Astrocyte of the spinal cord (primary cell): Measurements from ENCODE around the gene GPM6B.

Experiments used
- DNase-seq: peaks from one replicate; pipeline ENCODE4 v3.0.0; 2011; ENCODE audit warnings: low read depth, low spot score
- H3K4me3 ChIP-seq: 2 replicates; pipeline ENCODE4 v1.5.1; 2011; ENCODE audit warnings: low read depth, mild to moderate bottlenecking, low read length, moderate library complexity
- in situ Hi-C: cut with HindIII; loops from 2 replicates; pipeline ENCODE4 v1.10.0; 2017; ENCODE audit warnings: low sequenced_read_pairs
- TF ChIP-seq, protein P1 (sequence below): IDR thresholded peaks from 2 replicates; pipeline ENCODE4 v1.5.1; 2012; ENCODE audit warnings: low read depth, mild to moderate bottlenecking, low read length, inconsistent platforms

Gene GPM6B

GRCh38 chrX:13854003-13854402 lies 37.1 kb upstream of the GPM6B start:
- H3K4me3 ChIP-seq, result no peak overlapping the region
- in situ Hi-C loops, result no loop called here
- TF ChIP-seq, protein P1, sequence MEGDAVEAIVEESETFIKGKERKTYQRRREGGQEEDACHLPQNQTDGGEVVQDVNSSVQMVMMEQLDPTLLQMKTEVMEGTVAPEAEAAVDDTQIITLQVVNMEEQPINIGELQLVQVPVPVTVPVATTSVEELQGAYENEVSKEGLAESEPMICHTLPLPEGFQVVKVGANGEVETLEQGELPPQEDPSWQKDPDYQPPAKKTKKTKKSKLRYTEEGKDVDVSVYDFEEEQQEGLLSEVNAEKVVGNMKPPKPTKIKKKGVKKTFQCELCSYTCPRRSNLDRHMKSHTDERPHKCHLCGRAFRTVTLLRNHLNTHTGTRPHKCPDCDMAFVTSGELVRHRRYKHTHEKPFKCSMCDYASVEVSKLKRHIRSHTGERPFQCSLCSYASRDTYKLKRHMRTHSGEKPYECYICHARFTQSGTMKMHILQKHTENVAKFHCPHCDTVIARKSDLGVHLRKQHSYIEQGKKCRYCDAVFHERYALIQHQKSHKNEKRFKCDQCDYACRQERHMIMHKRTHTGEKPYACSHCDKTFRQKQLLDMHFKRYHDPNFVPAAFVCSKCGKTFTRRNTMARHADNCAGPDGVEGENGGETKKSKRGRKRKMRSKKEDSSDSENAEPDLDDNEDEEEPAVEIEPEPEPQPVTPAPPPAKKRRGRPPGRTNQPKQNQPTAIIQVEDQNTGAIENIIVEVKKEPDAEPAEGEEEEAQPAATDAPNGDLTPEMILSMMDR, result no peak
- no peak for DNase-seq

DNA sequence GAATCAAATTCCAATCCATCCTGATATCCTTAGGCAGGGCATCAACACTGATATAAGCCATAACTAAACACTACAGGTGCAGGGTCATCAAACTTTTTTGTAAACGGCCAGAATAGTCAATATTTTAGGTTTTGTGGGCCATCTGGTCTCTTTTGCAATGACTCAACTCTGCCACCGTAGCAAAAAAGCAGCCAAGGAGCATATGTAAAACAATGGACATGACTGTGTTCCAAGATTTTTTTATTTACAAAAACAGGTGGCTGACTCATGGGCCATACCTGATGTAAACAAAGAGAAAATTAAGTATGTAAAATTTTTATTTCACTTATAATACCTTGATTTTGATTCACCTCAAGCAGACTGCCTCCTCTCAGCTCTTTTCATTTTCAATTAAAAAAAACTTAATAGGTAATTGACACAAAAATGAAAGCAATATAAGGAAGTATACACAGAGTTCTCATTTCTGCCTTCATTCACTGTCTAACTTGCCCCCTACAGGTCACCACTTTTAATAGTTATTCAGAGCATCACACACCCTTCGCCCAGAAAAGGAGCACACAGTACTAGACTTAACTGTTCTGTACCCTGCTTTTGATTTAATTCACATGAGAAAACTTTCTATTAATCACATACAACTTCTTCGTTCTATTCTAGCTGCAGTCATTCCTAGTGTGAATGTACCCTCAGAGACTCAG lies 35.3 kb upstream of the GPM6B start:
- DNase-seq, result no peak
- TF ChIP-seq, protein P1, result no peak
- H3K4me3 ChIP-seq, result no peak overlapping the region
- in situ Hi-C loops, result no loop called here

GRCh38 chrX:13845721-13846378 lies 29.0 kb upstream of the GPM6B start:
- no peak overlapping the region for H3K4me3 ChIP-seq
- in situ Hi-C loops, result no loop called here
- TF ChIP-seq, protein P1, result no peak
- peak; percentile 30 for DNase-seq

- in situ Hi-C loops, result no loop called here
- TF ChIP-seq, protein P1, result no peak
- no peak overlapping the region for H3K4me3 ChIP-seq
- no peak for DNase-seq
These were observed 26.3 kb upstream of the GPM6B start for GRCh38 chrX:13843150-13843721.

- in situ Hi-C loops, result no loop called here
- DNase-seq, result no peak
- TF ChIP-seq, protein P1, result no peak
- no peak overlapping the region for H3K4me3 ChIP-seq
These were observed 23.2 kb upstream of the GPM6B start for GRCh38 chrX:13840121-13840520.

GRCh38 chrX:13837290-13837745 lies 20.4 kb upstream of the GPM6B start:
- peak; percentile 19 for DNase-seq
- TF ChIP-seq, protein P1, result no peak
- in situ Hi-C loops, result no loop called here
- no peak overlapping the region for H3K4me3 ChIP-seq
